HFFc6 (cell line): Measurements from ENCODE around the gene COG5. TPM values are rescaled to one million over a fixed set of nuclear protein-coding genes. Genes with fewer than 3 reads are reported as not detected.

Source experiments
- DNase-seq: peaks from one replicate; pipeline ENCODE4 v3.0.0-alpha.2; 2018
- H3K27ac Mint-ChIP-seq: 2 replicates; pipeline ENCODE4 v1.8.0; 2020; ENCODE audit warnings: mild to moderate bottlenecking, mixed read lengths
- H3K27me3 Mint-ChIP-seq: 2 replicates; pipeline ENCODE4 v1.8.0; 2021; ENCODE audit warnings: mild to moderate bottlenecking, moderate library complexity, mixed read lengths; ENCODE audit not compliant: insufficient read depth
- H3K36me3 Mint-ChIP-seq: 2 replicates; pipeline ENCODE4 v1.8.0; 2021; ENCODE audit warnings: low read depth, mixed read lengths
- H3K4me1 Mint-ChIP-seq: 2 replicates; pipeline ENCODE4 v1.8.0; 2020; ENCODE audit warnings: low read depth, mixed read lengths
- H3K4me3 Mint-ChIP-seq: 2 replicates; pipeline ENCODE4 v1.8.0; 2020; ENCODE audit warnings: mild to moderate bottlenecking, moderate library complexity, mixed read lengths
- H3K9me3 Mint-ChIP-seq: 2 replicates; pipeline ENCODE4 v1.8.0; 2020; ENCODE audit warnings: mild to moderate bottlenecking, mixed read lengths
- total RNA-seq, 6 experiments: library from RNA; stranded (reverse); fragmentation: NEBNext Ultra II Directional; extraction: Animal tissue kit (Norgen Biotek cat#: 25700); gene quantifications; 2 replicates in 1 of 6; 3 replicates in 5 of 6; pipeline ENCODE4 v1.2.3, GENCODE V29; 2021
- TF ChIP-seq, protein P1 (sequence below): fragments of 200-600 bp; sonication (generic); IDR thresholded peaks from 2 replicates; pipeline ENCODE4 v1.5.0; 2021; ENCODE audit warnings: antibody characterized with exemption, mild to moderate bottlenecking

COG5 gene
- total RNA-seq, 6 experiments from 2014 or later: 25.6 to 34.8 (median 31.6) TPM

DNA sequence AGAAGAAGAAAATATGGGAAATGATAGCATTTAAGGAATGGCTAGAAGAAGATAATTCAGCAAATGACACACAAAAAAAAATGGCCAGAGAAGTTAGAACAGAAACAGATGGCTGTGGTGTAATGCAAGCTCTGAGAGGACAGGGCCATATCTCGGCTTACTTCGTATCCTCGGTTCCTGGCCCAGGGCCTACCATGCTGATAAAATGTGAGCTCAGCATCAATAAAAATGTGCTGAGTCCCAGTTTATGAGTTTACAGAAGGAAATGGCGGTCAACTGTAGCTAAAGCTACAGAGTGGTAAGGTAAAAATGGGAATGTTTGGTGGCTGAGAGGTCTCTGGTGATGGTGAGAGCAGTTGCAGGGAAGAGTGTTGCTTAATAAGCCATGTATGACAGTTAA, 354.2 kb downstream of the COG5 start:
- no peaks in the 10 kb centered on the region for H3K9me3 Mint-ChIP-seq
- H3K27ac Mint-ChIP-seq: no peak overlapping the region
- peaks cover 19% of the 10 kb centered on the region for H3K4me1 Mint-ChIP-seq
- TF ChIP-seq, protein P1, sequence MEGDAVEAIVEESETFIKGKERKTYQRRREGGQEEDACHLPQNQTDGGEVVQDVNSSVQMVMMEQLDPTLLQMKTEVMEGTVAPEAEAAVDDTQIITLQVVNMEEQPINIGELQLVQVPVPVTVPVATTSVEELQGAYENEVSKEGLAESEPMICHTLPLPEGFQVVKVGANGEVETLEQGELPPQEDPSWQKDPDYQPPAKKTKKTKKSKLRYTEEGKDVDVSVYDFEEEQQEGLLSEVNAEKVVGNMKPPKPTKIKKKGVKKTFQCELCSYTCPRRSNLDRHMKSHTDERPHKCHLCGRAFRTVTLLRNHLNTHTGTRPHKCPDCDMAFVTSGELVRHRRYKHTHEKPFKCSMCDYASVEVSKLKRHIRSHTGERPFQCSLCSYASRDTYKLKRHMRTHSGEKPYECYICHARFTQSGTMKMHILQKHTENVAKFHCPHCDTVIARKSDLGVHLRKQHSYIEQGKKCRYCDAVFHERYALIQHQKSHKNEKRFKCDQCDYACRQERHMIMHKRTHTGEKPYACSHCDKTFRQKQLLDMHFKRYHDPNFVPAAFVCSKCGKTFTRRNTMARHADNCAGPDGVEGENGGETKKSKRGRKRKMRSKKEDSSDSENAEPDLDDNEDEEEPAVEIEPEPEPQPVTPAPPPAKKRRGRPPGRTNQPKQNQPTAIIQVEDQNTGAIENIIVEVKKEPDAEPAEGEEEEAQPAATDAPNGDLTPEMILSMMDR: no peak
- DNase-seq: no peak
- H3K36me3 Mint-ChIP-seq: peaks cover 27% of the 10 kb centered on the region
- no peak overlapping the region for H3K4me3 Mint-ChIP-seq
- H3K27me3 Mint-ChIP-seq: peaks cover 1% of the 10 kb centered on the region

DNA sequence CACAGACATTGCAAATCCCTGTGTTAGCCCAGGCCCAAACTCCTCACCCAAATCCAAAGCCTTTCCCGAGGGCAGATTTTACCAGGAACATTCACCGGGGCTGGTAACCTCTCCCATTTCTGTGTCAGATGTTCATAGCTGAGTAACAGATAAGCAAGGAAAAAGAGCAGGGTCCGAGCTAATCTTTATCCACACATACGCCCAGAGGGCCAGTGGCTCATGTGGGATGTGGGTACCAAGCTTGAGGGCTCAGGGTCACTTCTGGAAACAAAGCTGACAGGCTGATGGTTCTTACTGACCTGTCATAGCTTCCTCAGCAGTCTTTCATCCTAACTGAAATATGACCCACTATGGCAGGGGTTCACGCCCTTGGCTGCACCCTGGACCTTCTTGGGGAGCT, 355.2 kb downstream of the COG5 start:
- DNase-seq: no peak
- peaks cover 19% of the 10 kb centered on the region for H3K4me1 Mint-ChIP-seq
- H3K27me3 Mint-ChIP-seq: peaks cover 1% of the 10 kb centered on the region
- TF ChIP-seq, protein P1: no peak
- H3K4me3 Mint-ChIP-seq: no peak overlapping the region
- H3K27ac Mint-ChIP-seq: peak overlapping the region; percentile 82
- no peaks in the 10 kb centered on the region for H3K9me3 Mint-ChIP-seq
- peaks cover 22% of the 10 kb centered on the region for H3K36me3 Mint-ChIP-seq

DNA sequence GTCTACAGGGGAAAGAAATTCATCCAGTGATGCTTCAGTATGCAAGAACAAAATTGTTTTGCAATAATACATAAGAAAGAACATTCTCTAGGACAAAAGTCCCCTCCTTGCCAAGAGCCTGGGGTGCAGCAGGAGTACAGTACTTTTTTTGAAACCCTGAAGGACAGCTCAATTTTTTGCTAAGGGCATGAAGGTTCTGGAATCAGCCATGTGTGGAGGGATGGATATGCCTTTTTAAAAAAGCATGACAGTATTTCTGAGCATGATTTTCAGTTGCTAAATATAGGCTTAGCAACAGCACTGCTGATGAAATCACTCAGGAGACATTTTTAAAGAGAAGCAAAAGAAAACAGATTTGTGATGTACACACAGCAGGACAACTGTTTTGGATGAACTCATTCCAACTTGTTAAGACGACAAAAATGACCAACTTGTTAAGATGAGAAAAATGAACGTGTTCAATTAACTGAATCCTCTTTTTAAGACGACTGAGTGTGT, 355.6 kb downstream of the COG5 start:
- Mint-ChIP-seq H3K27ac (peak overlapping the region; percentile 82), H3K4me3 (no peak overlapping the region), H3K27me3 (peaks cover 1% of the 10 kb centered on the region), H3K4me1 (peaks cover 19% of the 10 kb centered on the region), H3K9me3 (no peaks in the 10 kb centered on the region), H3K36me3 (peaks cover 17% of the 10 kb centered on the region)
- TF ChIP-seq, protein P1: no peak
- DNase-seq: peak; percentile 29

DNA sequence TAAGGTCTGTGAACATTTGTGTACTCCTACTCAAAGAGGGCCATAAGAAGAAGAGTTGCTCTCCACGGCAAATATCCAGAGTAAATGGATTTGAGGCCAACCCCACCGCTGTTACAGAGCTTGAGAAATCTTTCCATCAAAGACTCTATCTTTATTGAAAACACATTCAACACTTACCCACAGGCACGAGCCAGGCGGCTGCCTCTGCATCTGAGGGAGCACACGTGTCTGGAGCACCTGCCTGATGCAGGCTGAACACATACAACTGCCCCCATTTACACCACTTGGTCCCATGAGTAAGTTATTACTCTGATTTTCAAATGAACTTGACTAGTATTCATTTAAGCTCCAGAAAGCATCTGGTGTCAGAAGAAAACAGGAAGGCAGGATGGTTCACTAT, 356.3 kb downstream of the COG5 start:
- DNase-seq: no peak
- TF ChIP-seq, protein P1: no peak
- Mint-ChIP-seq H3K36me3 (peaks cover 17% of the 10 kb centered on the region), H3K27me3 (no peaks in the 10 kb centered on the region; the same call in 1 of the 2 replicates), H3K4me3 (no peak overlapping the region), H3K27ac (peak overlapping the region; percentile 82), H3K4me1 (peaks cover 19% of the 10 kb centered on the region), H3K9me3 (no peaks in the 10 kb centered on the region)

DNA sequence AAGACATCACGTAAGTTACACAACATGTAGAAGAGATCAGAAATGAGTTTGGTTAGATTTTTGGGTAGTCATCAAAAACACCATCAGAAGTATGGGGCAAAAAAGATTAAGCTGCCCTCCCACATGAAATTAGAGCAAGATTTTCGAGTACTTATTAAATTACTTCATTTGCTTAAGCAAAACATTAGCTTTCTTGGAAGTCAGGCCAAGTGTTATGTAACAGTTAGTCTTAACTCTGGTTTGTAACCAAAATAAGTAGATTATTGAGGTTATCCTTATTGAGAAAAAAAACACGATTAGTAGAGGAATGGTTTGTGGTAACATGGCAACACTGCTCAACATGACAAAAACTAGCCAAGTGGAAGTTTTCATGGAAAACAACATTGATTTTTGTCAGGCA, 357.0 kb downstream of the COG5 start:
- peaks cover 19% of the 10 kb centered on the region for H3K4me1 Mint-ChIP-seq
- H3K27me3 Mint-ChIP-seq: no peaks in the 10 kb centered on the region; the same call in 1 of the 2 replicates
- H3K4me3 Mint-ChIP-seq: no peak overlapping the region
- H3K36me3 Mint-ChIP-seq: peaks cover 22% of the 10 kb centered on the region
- no peak overlapping the region for H3K27ac Mint-ChIP-seq
- no peak for DNase-seq
- no peaks in the 10 kb centered on the region for H3K9me3 Mint-ChIP-seq
- TF ChIP-seq, protein P1: no peak

DNA sequence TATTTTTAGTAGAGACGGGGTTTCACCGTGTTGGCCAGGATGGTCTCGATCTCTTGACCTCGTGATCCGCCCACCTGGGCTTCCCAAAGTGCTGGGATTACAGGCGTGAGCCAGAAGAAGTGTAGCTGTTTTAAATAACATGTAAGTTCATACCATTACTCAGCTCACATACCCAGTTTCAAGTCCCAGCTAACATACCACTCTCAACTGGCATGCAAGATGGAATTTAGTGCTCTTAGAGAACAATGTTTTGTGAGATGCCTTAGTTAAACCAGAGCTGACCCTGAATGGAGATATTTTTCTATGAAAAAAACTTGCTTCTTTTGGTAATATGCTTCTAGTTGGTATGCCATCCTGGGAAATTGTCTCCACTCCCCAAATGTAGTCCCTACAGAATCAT, 357.6 kb downstream of the COG5 start:
- DNase-seq: no peak

More for the DNA sequence above, 357.6 kb downstream of the COG5 start:
- Mint-ChIP-seq H3K4me3 (no peak overlapping the region), H3K36me3 (peaks cover 22% of the 10 kb centered on the region), H3K9me3 (no peaks in the 10 kb centered on the region), H3K4me1 (peaks cover 19% of the 10 kb centered on the region), H3K27me3 (no peaks in the 10 kb centered on the region), H3K27ac (no peak overlapping the region)
- TF ChIP-seq, protein P1: no peak
